Measurements from ENCODE around the gene FCRL6. TPM values are rescaled to one million over a fixed set of nuclear protein-coding genes. Genes with fewer than 3 reads are reported as not detected.

The FCRL6 gene
- total RNA-seq, 4 donors from 2014 or later: 0.45 TPM; not detected in 3

- no peak overlapping the region for H3K27ac ChIP-seq (replicated peaks in 1 of 4)
- no peaks in the 10 kb centered on the region for H3K9me3 ChIP-seq
- TF ChIP-seq POLR2AphosphoS5 (IDR thresholded peaks at IDR 0.05) (no peak), EP300 (IDR thresholded peaks at IDR 0.05) (no peak)
- intact Hi-C loops (cut with DNase I): no loop called here
- no peak for DNase-seq (ENCODE audit: extremely low spot score)
- peaks cover 0 to 4% (median 0%) of the 10 kb centered on the region in 4 donors for H3K36me3 ChIP-seq
- no peak overlapping the region for H3K4me3 ChIP-seq
- 84% methylated on average over 6 of the region's 7 CpGs for WGBS
- H3K27me3 ChIP-seq: no peaks in the 10 kb centered on the region
- H3K4me1 ChIP-seq: peaks cover 4 to 11% (median 10%) of the 10 kb centered on the region in 4 donors
These were observed 57.7 kb downstream of the FCRL6 start for GRCh38 chr1:159859767-159860322.

GRCh38 chr1:159860456-159860855 lies 58.3 kb downstream of the FCRL6 start:
- Histone ChIP-seq H3K27me3 (no peaks in the 10 kb centered on the region), H3K36me3 (peaks cover 0 to 4% (median 0%) of the 10 kb centered on the region in 4 donors), H3K27ac (replicated peaks in 1 of 4) (no peak overlapping the region), H3K4me3 (no peak overlapping the region), H3K9me3 (no peaks in the 10 kb centered on the region), H3K4me1 (peaks cover 0 to 5% (median 5%) of the 10 kb centered on the region in 4 donors)
- intact Hi-C loops (cut with DNase I): no loop called here
- no peak for DNase-seq (ENCODE audit: extremely low spot score)
- WGBS: 43% methylated on average over 1 of the region's 3 CpGs
- TF ChIP-seq POLR2A (IDR thresholded peaks at IDR 0.05; ENCODE audit: low read depth): no peak
- no peak for TF ChIP-seq EP300 (IDR thresholded peaks at IDR 0.05)
- TF ChIP-seq POLR2AphosphoS5 (IDR thresholded peaks at IDR 0.05): no peak
- no peak for TF ChIP-seq CTCF (IDR thresholded peaks at IDR 0.05)

- Histone ChIP-seq H3K27ac (replicated peaks in 1 of 4) (no peak overlapping the region), H3K36me3 (peaks cover 0 to 4% (median 0%) of the 10 kb centered on the region in 4 donors), H3K27me3 (no peaks in the 10 kb centered on the region), H3K4me1 (no peaks in the 10 kb centered on the region), H3K4me3 (no peak overlapping the region), H3K9me3 (no peaks in the 10 kb centered on the region)
- TF ChIP-seq POLR2A (IDR thresholded peaks at IDR 0.05; ENCODE audit: low read depth) (no peak), CTCF (IDR thresholded peaks at IDR 0.05) (no peak), EP300 (IDR thresholded peaks at IDR 0.05) (no peak), POLR2AphosphoS5 (IDR thresholded peaks at IDR 0.05) (no peak)
- 81% methylated on average over 8 of the region's 8 CpGs for WGBS
- no peak for DNase-seq (ENCODE audit: extremely low spot score)
- intact Hi-C loops (cut with DNase I): no loop called here
These were observed 59.1 kb downstream of the FCRL6 start for GRCh38 chr1:159861218-159861617.

GRCh38 chr1:159862031-159862430 lies 59.9 kb downstream of the FCRL6 start:
- no peak for DNase-seq (ENCODE audit: extremely low spot score)
- no peak overlapping the region for H3K4me3 ChIP-seq
- no peak for TF ChIP-seq POLR2AphosphoS5 (IDR thresholded peaks at IDR 0.05)
- TF ChIP-seq CTCF (IDR thresholded peaks at IDR 0.05): no peak
- TF ChIP-seq EP300 (IDR thresholded peaks at IDR 0.05): no peak
- no peak for TF ChIP-seq POLR2A (IDR thresholded peaks at IDR 0.05; ENCODE audit: low read depth)
- 91% methylated on average over 4 of the region's 5 CpGs for WGBS
- intact Hi-C loops (cut with DNase I): no loop called here
- H3K9me3 ChIP-seq: no peaks in the 10 kb centered on the region
- no peaks in the 10 kb centered on the region for H3K27me3 ChIP-seq
- peaks cover 0 to 3% (median under 1%) of the 10 kb centered on the region in 4 donors for H3K4me1 ChIP-seq
- H3K36me3 ChIP-seq: peaks cover 0 to 4% (median 0%) of the 10 kb centered on the region in 4 donors
- H3K27ac ChIP-seq (replicated peaks in 1 of 4): no peak overlapping the region

GRCh38 chr1:159862557-159862956 lies 60.4 kb downstream of the FCRL6 start, which contains the start of gene VSIG8:
VSIG8 (minus strand) TSS chr1:159862657; CDS start chr1:159862521, 136 bp downstream.
- Histone ChIP-seq H3K9me3 (no peaks in the 10 kb centered on the region), H3K27me3 (no peaks in the 10 kb centered on the region), H3K27ac (replicated peaks in 1 of 4) (no peak within 1 kb of the TSS), H3K36me3 (peaks cover 0 to 4% (median 0%) of the 10 kb centered on the region in 4 donors), H3K4me3 (no peak within 1 kb of the TSS), H3K4me1 (peaks cover 2 to 8% (median 5%) of the 10 kb centered on the region in 4 donors)
- TF ChIP-seq CTCF (IDR thresholded peaks at IDR 0.05) (no peak), EP300 (IDR thresholded peaks at IDR 0.05) (no peak), POLR2A (IDR thresholded peaks at IDR 0.05; ENCODE audit: low read depth) (no peak), POLR2AphosphoS5 (IDR thresholded peaks at IDR 0.05) (no peak)
- no peak for DNase-seq (ENCODE audit: extremely low spot score)
- intact Hi-C loops (cut with DNase I): no loop called here
- WGBS: 95% methylated on average over 4 of the region's 4 CpGs
